Stomach (tissue), 9 donors: ENCODE results near the gene SFRP5. TPM values are rescaled to one million over a fixed set of nuclear protein-coding genes. Genes with fewer than 3 reads are reported as not detected.

Experiments
- DNase-seq, 2 donors: peaks; one replicate each; pipeline versions ENCODE4 v3.0.0 to v3.0.0-alpha.2; 2013 to 2019
- H3K27ac ChIP-seq, 5 donors: fragments of 200-600 bp in 4 of 5; sonication (generic) in 4 of 5; one replicate each; pipeline ENCODE4 v1.5.1; 2013 to 2019; ENCODE audit warnings: mild to moderate bottlenecking in 1 of 5, moderate library complexity in 1 of 5
- H3K27me3 ChIP-seq, 3 donors: fragments of 200-600 bp; sonication (generic); one replicate each; pipeline ENCODE4 v1.5.1; 2017 to 2019; ENCODE audit warnings: mixed run types in 1 of 3
- H3K36me3 ChIP-seq, 4 donors: fragments of 200-600 bp; sonication (generic); 1 replicate in 3 of 4; 2 replicates in 1 of 4; pipeline ENCODE4 v1.5.1; 2016 to 2019
- H3K4me1 ChIP-seq, 4 donors: fragments of 200-600 bp; sonication (generic); one replicate each; pipeline ENCODE4 v1.5.1; 2016 to 2019
- H3K4me3 ChIP-seq, 4 donors: fragments of 200-600 bp; sonication (generic) in 3 of 4; one replicate each; pipeline ENCODE4 v1.5.1; 2016 to 2019; ENCODE audit warnings: mild to moderate bottlenecking in 1 of 4
- H3K9me3 ChIP-seq, 4 donors: fragments of 200-600 bp; sonication (generic); one replicate each; pipeline ENCODE4 v1.5.1; 2016 to 2019
- EP300 ChIP-seq: sonication (generic); formaldehyde crosslinking; IDR thresholded peaks from one replicate; pipeline ENCODE4 v1.6.1; 2017; ENCODE audit warnings: antibody characterized with exemption
- POLR2A ChIP-seq, 4 donors: fragments of 450-650 bp; IDR thresholded peaks; one replicate each; pipeline ENCODE4 v1.6.1; 2016; ENCODE audit warnings: antibody characterized with exemption in 4 of 4, control low read depth in 2 of 4, mild to moderate bottlenecking in 1 of 4, moderate library complexity in 1 of 4
- POLR2AphosphoS5 ChIP-seq, 3 donors: sonication (generic); formaldehyde crosslinking; IDR thresholded peaks; one replicate each; pipeline ENCODE4 v1.6.1; 2016; ENCODE audit warnings: antibody characterized with exemption in 3 of 3
- WGBS, 5 donors: extraction: QIAGEN DNeasy Blood & Tissue Kit in 3 of 5; methylation state at CpG; one replicate each; pipeline versions ENCODE4 v1.1.5 to v1.1.7; 2013 to 2018; 5-methylcytosine and 5-hydroxymethylcytosine counted together
- intact Hi-C: fragments of 100-400 bp; cut with DNase I; formaldehyde crosslinking; loops from one replicate; pipeline ENCODE4 v1.15.1; 2023; ENCODE audit warnings: low total_unique reads
- polyA plus RNA-seq, 3 donors: library from polyadenylated mRNA; stranded (reverse); fragments of 200-250 nt; gene quantifications; one replicate each; pipeline ENCODE4 v1.2.3, GENCODE V29; 2013
- total RNA-seq, 5 donors: library from RNA; depleted of rRNA; stranded (reverse); fragments of >200 nt; gene quantifications; one replicate each; pipeline versions ENCODE4 v1.1.0 to v1.2.3, GENCODE V29; 2014 to 2016
- TF ChIP-seq, protein P1 (sequence below), 7 experiments: fragments of 450-650 bp in 4 of 7; fragments of 200-600 bp in 3 of 7; sonication (generic) in 3 of 7; IDR thresholded peaks; one replicate each; pipeline ENCODE4 v1.5.1; 2016 to 2019; ENCODE audit warnings: antibody characterized with exemption in 7 of 7, control low read depth in 2 of 7, mild to moderate bottlenecking in 1 of 7
- donor health status: healthy with polysubstance abuse.
- donor health status: Bipolar disorder and iron deficiency.
- donor health status: healthy.

Gene SFRP5
- total and polyA plus RNA-seq, 8 donors = 0.45 to 8.4 (median 2.1) TPM; not detected in 1

DNA sequence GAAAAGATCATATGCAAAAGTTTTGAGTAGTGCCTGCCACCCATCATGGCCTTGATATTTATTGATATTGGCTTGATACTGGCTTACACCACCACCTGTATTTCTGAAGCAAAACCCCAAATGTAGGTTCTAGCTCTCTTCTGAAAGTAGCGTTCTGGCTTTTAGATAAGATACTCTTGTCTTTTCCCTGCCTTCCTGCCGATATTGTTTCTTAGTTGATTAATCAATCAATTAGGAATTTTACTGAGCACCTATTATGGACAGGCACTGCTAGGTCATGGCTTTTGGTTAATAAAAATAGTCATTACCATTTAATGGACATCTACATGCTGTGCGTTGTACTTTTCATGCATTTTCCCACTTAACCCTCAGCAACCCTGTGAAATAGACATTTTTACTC is 7.9 kb downstream of the SFRP5 start:
- Histone ChIP-seq H3K4me1 (no peaks in the 10 kb centered on the region), H3K9me3 (no peaks in the 10 kb centered on the region), H3K27ac (no peak overlapping the region), H3K4me3 (no peak overlapping the region), H3K27me3 (peaks cover 0 to 20% (median 2%) of the 10 kb centered on the region in 3 donors), H3K36me3 (peaks cover 21 to 42% (median 41%) of the 10 kb centered on the region in 4 donors)
- 84 to 95% (median 89%) methylated on average over 3 of the region's 3 CpGs for WGBS, 5 donors
- intact Hi-C loops = no loop called here
- TF ChIP-seq POLR2A (IDR thresholded peaks at IDR 0.05) = no peak
- TF ChIP-seq, protein P1, sequence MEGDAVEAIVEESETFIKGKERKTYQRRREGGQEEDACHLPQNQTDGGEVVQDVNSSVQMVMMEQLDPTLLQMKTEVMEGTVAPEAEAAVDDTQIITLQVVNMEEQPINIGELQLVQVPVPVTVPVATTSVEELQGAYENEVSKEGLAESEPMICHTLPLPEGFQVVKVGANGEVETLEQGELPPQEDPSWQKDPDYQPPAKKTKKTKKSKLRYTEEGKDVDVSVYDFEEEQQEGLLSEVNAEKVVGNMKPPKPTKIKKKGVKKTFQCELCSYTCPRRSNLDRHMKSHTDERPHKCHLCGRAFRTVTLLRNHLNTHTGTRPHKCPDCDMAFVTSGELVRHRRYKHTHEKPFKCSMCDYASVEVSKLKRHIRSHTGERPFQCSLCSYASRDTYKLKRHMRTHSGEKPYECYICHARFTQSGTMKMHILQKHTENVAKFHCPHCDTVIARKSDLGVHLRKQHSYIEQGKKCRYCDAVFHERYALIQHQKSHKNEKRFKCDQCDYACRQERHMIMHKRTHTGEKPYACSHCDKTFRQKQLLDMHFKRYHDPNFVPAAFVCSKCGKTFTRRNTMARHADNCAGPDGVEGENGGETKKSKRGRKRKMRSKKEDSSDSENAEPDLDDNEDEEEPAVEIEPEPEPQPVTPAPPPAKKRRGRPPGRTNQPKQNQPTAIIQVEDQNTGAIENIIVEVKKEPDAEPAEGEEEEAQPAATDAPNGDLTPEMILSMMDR (IDR thresholded peaks at IDR 0.05) = no peak
- TF ChIP-seq EP300 = no peak
- no peak for TF ChIP-seq POLR2AphosphoS5 (IDR thresholded peaks at IDR 0.05)
- DNase-seq = no peak

DNA sequence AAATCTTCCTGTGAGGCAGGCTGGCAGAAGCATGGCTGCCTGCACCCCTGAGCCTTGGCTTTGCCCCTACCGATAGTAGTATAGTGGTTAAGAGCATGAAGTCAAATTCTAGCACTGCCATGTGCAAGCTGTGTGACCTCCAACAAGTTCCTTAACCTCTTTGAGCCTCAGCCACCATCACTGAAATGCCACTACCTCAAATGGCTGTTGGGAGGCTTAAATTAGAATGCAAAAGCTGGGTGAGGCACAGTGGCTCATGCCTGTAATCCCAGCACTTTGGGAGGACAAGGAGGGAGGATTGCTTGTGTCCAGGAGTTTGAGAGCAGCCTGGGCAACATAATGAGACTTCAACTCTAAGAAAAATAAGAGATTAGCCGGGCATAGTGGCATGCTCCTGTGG is 8.4 kb downstream of the SFRP5 start:
- intact Hi-C loops = no loop called here
- DNase-seq = no peak
- Histone ChIP-seq H3K4me3 (no peak overlapping the region), H3K4me1 (no peaks in the 10 kb centered on the region), H3K36me3 (peaks cover 21 to 47% (median 46%) of the 10 kb centered on the region in 4 donors), H3K27ac (no peak overlapping the region), H3K27me3 (peaks cover 0 to 15% (median 0%) of the 10 kb centered on the region in 3 donors), H3K9me3 (no peaks in the 10 kb centered on the region)
- TF ChIP-seq, protein P1 (IDR thresholded peaks at IDR 0.05) = no peak
- TF ChIP-seq EP300 (no peak), POLR2A (IDR thresholded peaks at IDR 0.05) (no peak), POLR2AphosphoS5 (IDR thresholded peaks at IDR 0.05) (no peak)
- 81 to 96% (median 90%) methylated on average over 2 of the region's 2 CpGs for WGBS, 5 donors

DNA sequence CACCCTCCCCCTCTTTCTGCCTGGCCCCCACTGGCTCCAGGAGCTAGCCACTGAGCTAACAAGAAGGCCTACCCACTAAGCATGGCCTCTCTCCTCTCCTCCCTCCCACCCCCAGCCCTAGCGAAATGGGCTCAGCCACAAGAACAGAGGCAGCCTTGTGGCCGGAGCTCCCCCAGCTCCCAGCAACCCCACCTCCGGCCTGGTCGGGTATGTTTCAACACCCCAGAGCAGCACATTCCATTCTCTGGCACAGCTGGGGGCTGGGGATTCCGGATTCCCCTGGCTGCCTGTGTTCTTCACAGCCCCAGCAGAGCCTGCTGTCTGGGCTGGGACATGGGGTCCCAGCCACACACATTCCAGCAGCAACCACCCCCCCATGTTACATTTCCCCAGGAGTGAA is 9.0 kb downstream of the SFRP5 start:
- H3K27me3 ChIP-seq = peaks cover 0 to 9% (median 0%) of the 10 kb centered on the region in 3 donors
- DNase-seq = peak in 1 of 2 donors; percentile 55
- no peak for TF ChIP-seq EP300
- TF ChIP-seq POLR2AphosphoS5 (IDR thresholded peaks at IDR 0.05) = no peak
- TF ChIP-seq POLR2A (IDR thresholded peaks at IDR 0.05) = no peak
- TF ChIP-seq, protein P1 (IDR thresholded peaks at IDR 0.05) = no peak
- no peak overlapping the region for H3K27ac ChIP-seq
- H3K36me3 ChIP-seq = peaks cover 21 to 52% (median 51%) of the 10 kb centered on the region in 4 donors
- no peak overlapping the region for H3K4me3 ChIP-seq
- H3K4me1 ChIP-seq = no peaks in the 10 kb centered on the region
- H3K9me3 ChIP-seq = no peaks in the 10 kb centered on the region
- WGBS, 5 donors = 53 to 93% (median 73%) methylated on average over 4 to 5 of the region's 5 CpGs
- intact Hi-C loops = no loop called here

DNA sequence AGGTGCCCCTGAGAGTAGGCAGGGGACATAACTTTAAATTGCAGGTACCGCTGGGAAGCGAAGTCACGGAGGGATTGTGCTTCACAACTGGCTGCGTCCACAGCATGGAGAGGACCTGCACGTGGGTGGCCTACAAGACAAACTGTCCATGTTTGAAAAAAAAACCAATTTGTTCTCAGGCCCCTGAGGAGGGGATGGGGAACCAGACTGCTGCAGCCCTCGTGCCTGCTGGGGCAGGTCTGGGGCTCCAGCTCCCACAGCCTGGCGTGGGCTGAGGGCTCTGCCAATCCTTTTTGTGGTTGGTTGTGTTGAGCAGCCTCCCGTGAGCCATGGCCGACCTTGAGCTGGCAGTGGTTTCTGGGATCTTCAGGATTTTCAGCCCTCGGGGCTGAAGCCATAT is 9.7 kb downstream of the SFRP5 start:
- intact Hi-C loops = no loop called here
- 85 to 90% (median 89%) methylated on average over 7 to 10 of the region's 10 CpGs for whole genome bisulfite sequencing, 5 donors

More for the DNA sequence above, 9.7 kb downstream of the SFRP5 start:
- Histone ChIP-seq H3K36me3 (peaks cover 27 to 60% (median 59%) of the 10 kb centered on the region in 4 donors), H3K9me3 (no peaks in the 10 kb centered on the region), H3K4me3 (no peak overlapping the region), H3K27me3 (peaks cover 0 to 2% (median 0%) of the 10 kb centered on the region in 3 donors), H3K27ac (no peak overlapping the region), H3K4me1 (no peaks in the 10 kb centered on the region)
- DNase-seq = no peak
- TF ChIP-seq, protein P1 (IDR thresholded peaks at IDR 0.05) = no peak
- TF ChIP-seq POLR2AphosphoS5 (IDR thresholded peaks at IDR 0.05) (no peak), POLR2A (IDR thresholded peaks at IDR 0.05) (no peak), EP300 (no peak)
